NT2/D1 (cell line): ENCODE results near the gene LRRC4B.

Experiments used
- SUZ12 ChIP-seq: IDR thresholded peaks from 2 replicates; pipeline ENCODE4 v1.6.1; 2011; ENCODE audit not compliant: insufficient read length, insufficient read depth; ENCODE audit errors: extremely low read depth
- YY1 ChIP-seq: IDR thresholded peaks from 2 replicates; pipeline ENCODE4 v1.6.1; 2011; ENCODE audit not compliant: insufficient read length, insufficient read depth
- ZNF274 ChIP-seq: IDR thresholded peaks from 2 replicates; pipeline ENCODE4 v1.6.1; 2011; ENCODE audit warnings: mild to moderate bottlenecking, low read depth, low read length

GRCh38 chr19:50482916-50483315 is 85.3 kb downstream of the LRRC4B start:
- TF ChIP-seq ZNF274 (no peak), YY1 (no peak), SUZ12 (no peak)
